Suppressor macrophage (primary cell): ENCODE measurements around the gene CD68.

Source experiments
- DNase-seq, 4 experiments: peaks; one replicate each; pipeline ENCODE4 v3.0.0-alpha.2; 2020 to 2022
- total RNA-seq, 17 experiments: gene quantifications; one replicate each; lab custom pipeline; 2026; ENCODE audit warnings: mixed read lengths in 6 of 17, inconsistent platforms in 3 of 17; lab: John Stamatoyannopoulos, UW

Gene CD68
- 1.2 to 7.2 (median 3.6) reads per million in 17 experiments for total RNA-seq

GRCh38 chr17:7579001-7579833 lies at the start of gene CD68:
Gene CD68, plus strand, starts transcription at chr17:7579638. Its CDS starts 40 bp downstream, at chr17:7579678.
- peak; percentile 96 to 99 (median 97) for DNase-seq

DNA sequence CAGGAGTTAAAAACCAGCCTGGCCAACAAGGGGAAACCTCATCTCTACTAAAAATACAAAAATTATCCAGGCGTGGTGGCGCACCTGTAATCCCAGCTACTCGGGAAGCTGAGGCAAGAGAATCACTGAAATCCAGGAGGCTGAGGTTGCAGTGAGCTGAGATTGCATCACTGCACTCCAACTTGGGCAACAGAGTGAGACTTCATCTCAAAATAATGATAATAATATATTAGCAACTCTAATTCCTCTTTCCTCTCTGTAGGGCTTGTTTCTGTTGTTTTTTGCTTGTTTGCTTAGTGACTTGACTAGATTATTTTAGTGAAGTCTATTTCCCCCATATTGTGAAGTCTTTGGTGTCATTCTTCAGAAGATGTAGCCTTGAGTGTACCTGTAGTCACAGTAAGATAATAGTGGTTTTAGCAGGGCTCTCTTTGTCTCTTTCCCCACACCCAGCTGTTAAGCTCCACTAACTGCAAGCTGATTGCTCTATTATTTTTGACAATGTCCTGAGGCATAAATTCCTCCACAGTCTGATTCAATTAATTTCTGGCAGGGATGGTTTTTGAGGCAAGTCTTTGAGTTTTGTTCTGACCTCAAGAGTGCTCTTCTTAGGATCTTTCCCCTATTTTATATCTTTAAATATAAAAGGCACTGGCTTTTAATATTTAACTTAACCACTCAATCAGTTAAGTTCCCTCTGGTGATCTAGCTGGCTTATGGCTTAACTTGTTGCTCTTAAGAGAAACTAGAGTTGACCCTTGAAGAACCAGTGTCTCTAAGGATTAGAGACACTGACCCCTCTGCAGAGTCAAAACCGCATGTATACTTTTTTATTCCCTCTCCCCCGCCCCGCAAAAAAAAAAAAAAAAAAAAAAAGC lies 49.2 kb upstream of the CD68 start:
- DNase-seq = no peak

- no peak for DNase-seq
Measured at GRCh38 chr17:7538050-7538449, 41.4 kb upstream of the CD68 start.

- DNase-seq = no peak
Measured at GRCh38 chr17:7538891-7539545, 40.4 kb upstream of the CD68 start.

- no peak for DNase-seq
Measured at GRCh38 chr17:7541074-7541621, 38.3 kb upstream of the CD68 start.

DNA sequence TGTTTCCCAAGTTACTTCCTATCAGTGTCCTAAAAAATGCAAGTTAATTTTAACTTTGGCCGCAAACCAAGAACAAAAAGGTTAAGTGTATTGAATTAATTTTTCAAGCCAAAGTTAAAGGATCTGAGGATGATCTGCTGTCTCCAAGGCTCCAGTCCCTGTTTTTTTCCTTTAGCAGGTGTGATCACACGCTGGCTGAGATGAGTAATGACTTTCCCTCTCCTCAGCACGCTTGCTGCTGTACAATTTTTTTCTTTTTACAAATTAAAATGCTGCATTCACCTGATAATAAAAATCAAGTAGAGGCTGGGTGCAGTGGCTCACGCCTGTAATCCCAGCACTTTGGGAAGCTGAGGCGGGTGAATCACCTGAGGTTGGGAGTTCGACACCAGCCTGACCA lies 34.5 kb upstream of the CD68 start:
- no peak for DNase-seq

GRCh38 chr17:7548585-7549400 lies 30.6 kb upstream of the CD68 start, which contains the start of gene TNFSF12:
Gene TNFSF12, plus strand, starts transcription at chr17:7549058. Its CDS starts 96 bp downstream, at chr17:7549154.
- DNase-seq = peak; percentile 61 to 82 (median 68)

GRCh38 chr17:7549401-7550055 lies 29.9 kb upstream of the CD68 start:
- peak in 2 of 4 experiments; percentile 38 to 46 for DNase-seq

- no peak for DNase-seq
Measured at GRCh38 chr17:7550344-7550743, 29.1 kb upstream of the CD68 start.

DNA sequence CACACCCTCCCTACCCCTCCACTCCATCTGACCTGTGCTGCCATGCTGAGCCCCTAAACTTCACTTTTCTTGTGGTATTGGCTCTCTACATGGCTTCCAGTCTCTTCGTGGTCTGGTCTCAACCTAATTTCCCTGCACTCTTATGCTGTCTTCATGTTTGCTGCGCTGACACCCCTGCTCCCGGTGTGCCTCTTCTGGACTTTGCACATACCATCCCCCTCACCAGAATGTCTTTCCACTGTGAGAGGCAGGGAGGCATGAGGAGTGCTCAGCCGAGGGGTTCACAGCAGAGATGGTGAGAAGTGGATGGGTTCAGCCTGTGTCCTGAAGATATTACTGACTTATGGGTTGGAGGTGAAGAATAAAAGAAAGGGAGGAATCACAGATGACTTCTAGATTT lies 28.0 kb upstream of the CD68 start:
- no peak for DNase-seq

DNA sequence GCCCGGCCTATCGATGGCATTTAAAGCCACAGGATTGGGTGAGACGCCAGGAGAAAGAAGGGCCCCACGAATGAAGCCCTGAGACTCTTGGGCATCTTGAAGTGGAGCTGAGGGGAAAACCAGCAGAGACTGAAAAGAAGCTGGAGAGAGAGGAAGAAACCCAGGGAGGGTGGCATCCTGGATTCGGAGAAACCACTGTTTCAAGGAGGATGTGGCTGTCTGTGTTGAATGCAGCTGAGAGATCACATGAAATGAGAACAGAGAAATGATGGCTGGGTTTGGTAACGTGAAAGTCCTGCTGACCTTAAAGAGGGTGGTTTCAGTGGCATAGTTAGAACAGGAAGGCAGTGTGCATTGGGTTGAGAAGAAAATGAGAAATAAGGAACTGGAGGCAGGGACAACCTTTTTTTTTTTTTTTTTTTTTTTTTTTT lies 26.8 kb upstream of the CD68 start:
- peak; percentile 86 to 96 (median 90) for DNase-seq

DNA sequence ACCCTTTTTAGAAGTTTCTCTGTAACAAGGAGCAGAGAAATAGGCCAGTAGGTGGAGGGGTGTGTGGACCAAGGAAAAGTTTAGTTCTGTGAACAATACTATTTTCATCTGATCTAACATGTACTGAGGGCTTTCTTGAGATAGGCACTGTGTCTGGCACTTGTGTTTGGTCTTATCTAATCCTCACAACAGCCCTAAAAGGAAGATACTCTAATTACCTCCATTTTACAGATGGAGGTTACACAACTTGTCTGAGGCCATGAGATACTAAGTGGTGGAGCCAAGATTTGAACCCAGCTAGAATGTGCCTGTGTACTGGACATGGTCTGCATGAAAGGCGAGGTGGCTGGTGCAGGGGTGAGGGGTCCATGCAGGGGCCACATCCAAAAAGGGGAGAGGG lies 26.1 kb upstream of the CD68 start:
- DNase-seq = no peak

DNA sequence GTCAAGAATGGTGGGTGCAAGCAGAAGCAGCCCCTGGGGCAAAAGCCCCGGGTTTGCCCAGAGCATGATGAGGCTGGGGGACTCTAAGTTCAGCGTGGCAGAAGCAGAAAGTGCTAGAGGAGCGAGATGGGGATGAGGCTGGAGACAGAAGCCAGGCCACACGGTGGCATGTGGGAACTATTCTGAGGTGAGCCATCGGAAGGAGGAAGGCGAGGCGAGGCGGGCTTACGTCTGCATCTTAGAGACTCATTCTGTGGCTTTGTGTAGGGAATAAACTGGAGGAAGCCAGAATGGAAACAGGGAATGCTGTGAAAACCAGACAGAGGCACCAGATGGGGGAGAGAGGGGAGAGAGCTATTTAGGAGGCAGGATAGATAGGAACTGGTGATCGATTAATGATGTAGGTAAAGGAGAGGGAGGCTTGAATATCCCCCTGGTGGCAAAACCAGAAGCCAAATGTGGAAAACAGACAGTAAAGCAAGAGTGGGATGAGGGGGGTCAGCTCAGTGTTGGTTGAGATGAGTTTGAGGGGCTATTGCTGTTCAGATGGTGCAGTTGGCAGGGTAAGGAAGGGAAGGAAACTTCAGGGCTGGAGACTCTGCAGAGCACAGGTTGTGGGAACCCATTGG lies 24.0 kb upstream of the CD68 start:
- DNase-seq = peak in 1 of 4 experiments; percentile 14

- no peak for DNase-seq
Measured at GRCh38 chr17:7556627-7557026, 22.8 kb upstream of the CD68 start.

GRCh38 chr17:7557147-7557764 lies 22.2 kb upstream of the CD68 start:
- no peak for DNase-seq

GRCh38 chr17:7557775-7558543 lies 21.5 kb upstream of the CD68 start:
- peak; percentile 82 to 94 (median 90) for DNase-seq

DNA sequence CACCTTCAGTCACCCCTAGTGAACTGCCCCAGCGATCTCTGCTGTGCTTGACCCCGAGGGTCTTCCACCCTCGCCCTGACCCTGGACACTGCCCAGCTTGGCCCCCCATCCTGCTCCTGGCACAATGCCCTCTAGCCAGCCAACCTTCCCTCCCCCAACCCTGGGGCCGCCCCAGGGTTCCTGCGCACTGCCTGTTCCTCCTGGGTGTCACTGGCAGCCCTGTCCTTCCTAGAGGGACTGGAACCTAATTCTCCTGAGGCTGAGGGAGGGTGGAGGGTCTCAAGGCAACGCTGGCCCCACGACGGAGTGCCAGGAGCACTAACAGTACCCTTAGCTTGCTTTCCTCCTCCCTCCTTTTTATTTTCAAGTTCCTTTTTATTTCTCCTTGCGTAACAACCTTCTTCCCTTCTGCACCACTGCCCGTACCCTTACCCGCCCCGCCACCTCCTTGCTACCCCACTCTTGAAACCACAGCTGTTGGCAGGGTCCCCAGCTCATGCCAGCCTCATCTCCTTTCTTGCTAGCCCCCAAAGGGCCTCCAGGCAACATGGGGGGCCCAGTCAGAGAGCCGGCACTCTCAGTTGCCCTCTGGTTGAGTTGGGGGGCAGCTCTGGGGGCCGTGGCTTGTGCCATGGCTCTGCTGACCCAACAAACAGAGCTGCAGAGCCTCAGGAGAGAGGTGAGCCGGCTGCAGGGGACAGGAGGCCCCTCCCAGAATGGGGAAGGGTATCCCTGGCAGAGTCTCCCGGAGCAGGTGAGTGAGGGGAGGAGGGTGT lies 20.7 kb upstream of the CD68 start, which contains the start of gene TNFSF13:
TSS of gene TNFSF13 (plus strand) at position 207 of the 776 bp plus-strand sequence. CDS start at position 497, 290 bp downstream.
- peak; percentile 40 to 78 (median 67) for DNase-seq
